HCT116 (cell line): ENCODE data around the gene SLMAP. TPM values are rescaled to one million over a fixed set of nuclear protein-coding genes. Genes with fewer than 3 reads are reported as not detected.

ENCODE experiments used
- ATAC-seq: fragments of 200-7000 bp; cut with Tn5 transposase; 2 replicates; pipeline ENCODE4 v1.9.1; 2020; ENCODE audit warnings: mild to moderate bottlenecking, moderate library complexity
- BruUV-seq: library from RNA; stranded (reverse); fragments of 400-500 nt; replicated peaks from 2 replicates; lab custom pipeline; 2021; lab: Mats Ljungman, UMichigan
- CTCF ChIA-PET: fragments of 300-600 bp; sonication (Branson Sonifier 250); formaldehyde crosslinking; loops from one replicate; lab custom pipeline; 2021; ENCODE audit warnings: antibody characterized with exemption; lab: Charles Lee
- POLR2A ChIA-PET: fragments of 300-600, 350-600 bp; sonication (Branson Sonifier 250); formaldehyde crosslinking; loops from one replicate; lab custom pipeline; 2021; ENCODE audit warnings: antibody characterized with exemption; lab: Charles Lee
- RAD21 ChIA-PET, 2 experiments: fragments of 300-600 bp; sonication (Branson Sonifier 250); formaldehyde crosslinking; loops; one replicate each; lab custom pipeline; 2023; ENCODE audit warnings: low total read pairs in 2 of 2; ENCODE audit not compliant: uncharacterized antibody in 2 of 2, unreplicated experiment in 2 of 2, low non-redundant PET in 1 of 2; lab: Charles Lee
- DNase-seq: peaks from one replicate; pipeline ENCODE4 v3.0.0-alpha.2; 2010; ENCODE audit warnings: low read depth, low spot score
- H2AFZ ChIP-seq: fragments of 200-600 bp; shearing (Covaris generic), sonication (generic); 2 replicates; pipeline ENCODE4 v1.6.1; 2017; ENCODE audit warnings: low read depth, mixed run types, mixed read lengths, antibody characterized with exemption, low read length; ENCODE audit not compliant: poor library complexity, severe bottlenecking
- H3K27ac ChIP-seq: 2 replicates; pipeline ENCODE4 v1.5.1; 2012; ENCODE audit warnings: low read depth, low read length
- H3K27me3 ChIP-seq: fragments of 200-600 bp; sonication (generic); 2 replicates; pipeline ENCODE4 v1.6.1; 2016; ENCODE audit warnings: mixed run types, low read length, mixed read lengths; ENCODE audit not compliant: insufficient read depth
- H3K36me3 ChIP-seq, 2 experiments: fragments of 200-500 bp in 1 of 2; fragments of 200-600 bp in 1 of 2; sonication (Bioruptor generic) in 1 of 2; sonication (generic) in 1 of 2; 2 replicates each; pipeline versions ENCODE4 v1.5.1 to v1.6.1; 2014 to 2016; ENCODE audit warnings: low read length in 2 of 2, inconsistent platforms in 1 of 2, mixed read lengths in 1 of 2, mixed run types in 1 of 2; ENCODE audit not compliant: insufficient read depth in 2 of 2, control insufficient read depth in 1 of 2
- H3K4me1 ChIP-seq, 2 experiments: fragments of 200-600 bp in 1 of 2; sonication (generic) in 1 of 2; 2 replicates each; pipeline versions ENCODE4 v1.5.1 to v1.6.1; 2012 to 2017; ENCODE audit warnings: low read length in 2 of 2, inconsistent platforms in 1 of 2, mild to moderate bottlenecking in 1 of 2, mixed read lengths in 1 of 2, mixed run types in 1 of 2, moderate library complexity in 1 of 2; ENCODE audit not compliant: insufficient read depth in 2 of 2, control insufficient read depth in 1 of 2
- H3K4me2 ChIP-seq: fragments of 200-600 bp; sonication (generic); 2 replicates; pipeline ENCODE4 v1.6.1; 2017; ENCODE audit warnings: mixed run types, low read length, mixed read lengths
- H3K4me3 ChIP-seq, 2 experiments: fragments of 200-600 bp in 1 of 2; sonication (generic) in 1 of 2; replicated peaks in 1 of 2; 2 replicates each; pipeline ENCODE4 v1.5.1; 2011 to 2016; ENCODE audit warnings: low read length in 2 of 2, control low read depth in 1 of 2, low read depth in 1 of 2, mild to moderate bottlenecking in 1 of 2, mixed read lengths in 1 of 2, mixed run types in 1 of 2
- H3K79me2 ChIP-seq: fragments of 200-600 bp; sonication (generic); 2 replicates; pipeline ENCODE4 v1.6.1; 2017; ENCODE audit warnings: mild to moderate bottlenecking, mixed run types, low read length, moderate library complexity, mixed read lengths; ENCODE audit not compliant: insufficient read depth
- H3K9ac ChIP-seq: fragments of 200-600 bp; sonication (generic); 2 replicates; pipeline ENCODE4 v1.6.1; 2016; ENCODE audit warnings: low read length, mixed read lengths
- H3K9me2 ChIP-seq: fragments of 200-600 bp; sonication (generic), shearing (Covaris generic); 2 replicates; pipeline ENCODE4 v1.6.1; 2017; ENCODE audit warnings: mixed run types, mild to moderate bottlenecking, moderate library complexity; ENCODE audit not compliant: insufficient read depth
- H3K9me3 ChIP-seq, 2 experiments: fragments of 200-500 bp in 1 of 2; fragments of 200-600 bp in 1 of 2; sonication (Bioruptor generic) in 1 of 2; sonication (generic) in 1 of 2; 2 replicates each; pipeline ENCODE4 v1.6.1; 2014 to 2017; ENCODE audit warnings: low read length in 2 of 2, mixed read lengths in 2 of 2, inconsistent platforms in 1 of 2, low read depth in 1 of 2, mild to moderate bottlenecking in 1 of 2, mixed run types in 1 of 2, moderate library complexity in 1 of 2; ENCODE audit not compliant: control insufficient read depth in 1 of 2, insufficient read depth in 1 of 2
- H4K20me1 ChIP-seq: fragments of 200-600 bp; sonication (generic), shearing (Covaris generic); 2 replicates; pipeline ENCODE4 v1.6.1; 2017; ENCODE audit warnings: mixed run types, mild to moderate bottlenecking, moderate library complexity; ENCODE audit not compliant: insufficient read depth
- ATF3 ChIP-seq: IDR thresholded peaks from 2 replicates; pipeline ENCODE4 v1.6.1; 2012
- CBX3 ChIP-seq: IDR thresholded peaks from 2 replicates; pipeline ENCODE4 v1.6.1; 2012; ENCODE audit warnings: low read depth
- CTCF ChIP-seq, 3 experiments: fragments of 200-600 bp in 1 of 3; sonication (generic) in 1 of 3; IDR thresholded peaks in 2 of 3; conservative IDR thresholded peaks in 1 of 3; 2 replicates each; pipeline ENCODE4 v1.5.1; 2012 to 2017; ENCODE audit warnings: low read depth in 2 of 3, low read length in 2 of 3, antibody characterized with exemption in 1 of 3, borderline replicate concordance in 1 of 3, control low read depth in 1 of 3, mild to moderate bottlenecking in 1 of 3, mixed read lengths in 1 of 3, mixed run types in 1 of 3, moderate library complexity in 1 of 3; ENCODE audit not compliant: insufficient read depth in 1 of 3
- EGR1 ChIP-seq: IDR thresholded peaks from 2 replicates; pipeline ENCODE4 v1.6.1; 2012; ENCODE audit warnings: low read depth
- EZH2phosphoT487 ChIP-seq: fragments of 200-600 bp; IDR thresholded peaks from 2 replicates; pipeline ENCODE4 v1.6.1; 2018; ENCODE audit warnings: antibody characterized with exemption, borderline replicate concordance
- FOSL1 ChIP-seq: IDR thresholded peaks from 2 replicates; pipeline ENCODE4 v1.6.1; 2012; ENCODE audit warnings: low read depth
- JUND ChIP-seq: IDR thresholded peaks from 2 replicates; pipeline ENCODE4 v1.6.1; 2012
- POLR2A ChIP-seq: IDR thresholded peaks from 2 replicates; pipeline ENCODE4 v1.7.0; 2011; ENCODE audit warnings: borderline replicate concordance; ENCODE audit not compliant: insufficient read depth, insufficient read length; ENCODE audit errors: extremely low read depth
- POLR2AphosphoS5 ChIP-seq: IDR thresholded peaks from 2 replicates; pipeline ENCODE4 v1.6.1; 2011; ENCODE audit warnings: mild to moderate bottlenecking, low read depth, low read length, moderate library complexity
- RAD21 ChIP-seq: IDR thresholded peaks from 2 replicates; pipeline ENCODE4 v1.6.1; 2012; ENCODE audit warnings: low read depth, mild to moderate bottlenecking
- REST ChIP-seq: IDR thresholded peaks from 2 replicates; pipeline ENCODE4 v1.6.1; 2012; ENCODE audit warnings: low read depth
- SIN3A ChIP-seq: IDR thresholded peaks from 2 replicates; pipeline ENCODE4 v1.6.1; 2012; ENCODE audit warnings: low read depth
- SP1 ChIP-seq: IDR thresholded peaks from 2 replicates; pipeline ENCODE4 v1.6.1; 2012; ENCODE audit warnings: low read depth
- SRF ChIP-seq: IDR thresholded peaks from 2 replicates; pipeline ENCODE4 v1.6.1; 2012; ENCODE audit warnings: low read depth
- TCF7L2 ChIP-seq: IDR thresholded peaks from 2 replicates; pipeline ENCODE4 v1.7.0; 2011; ENCODE audit warnings: borderline replicate concordance, inconsistent platforms; ENCODE audit not compliant: insufficient read depth, insufficient read length; ENCODE audit errors: extremely low read depth
- YY1 ChIP-seq: IDR thresholded peaks from 2 replicates; pipeline ENCODE4 v1.6.1; 2011; ENCODE audit warnings: low read length, low read depth, moderate library complexity, mild to moderate bottlenecking; ENCODE audit not compliant: insufficient replicate concordance; ENCODE audit errors: extremely low read depth
- ZBTB33 ChIP-seq: IDR thresholded peaks from 2 replicates; pipeline ENCODE4 v1.6.1; 2011; ENCODE audit warnings: mild to moderate bottlenecking, low read length, moderate library complexity; ENCODE audit not compliant: insufficient replicate concordance; ENCODE audit errors: extremely low read depth
- ZFX ChIP-seq: fragments of 450-650 bp; IDR thresholded peaks from 2 replicates; pipeline ENCODE4 v1.6.1; 2017
- ZNF274 ChIP-seq: fragments of 200-500 bp; sonication (Bioruptor generic); IDR thresholded peaks from 2 replicates; pipeline ENCODE4 v1.6.1; 2014; ENCODE audit warnings: mild to moderate bottlenecking, low read depth, low read length, inconsistent platforms
- intact Hi-C: fragments of 100-400 bp; cut with micrococcal nuclease; formaldehyde crosslinking; loops from 2 replicates; pipeline ENCODE4 v1.10.0; 2022
- total RNA-seq: library from RNA; stranded (reverse); gene quantifications from one replicate; pipeline ENCODE4 v1.2.1, GENCODE V29; 2021; ENCODE audit not compliant: unreplicated experiment

Gene SLMAP
- total RNA-seq, 1 experiment from 2014 or later: 81.0 TPM

- DNase-seq (no peak), ATAC-seq (no peak)
- POLR2A ChIA-PET: no interaction called here
- H3K9me3 ChIP-seq: no peaks in the 10 kb centered on the region
- no peak overlapping the region for H2AFZ ChIP-seq
- no peaks in the 10 kb centered on the region for H3K9me2 ChIP-seq
- no peak overlapping the region for H3K4me2 ChIP-seq
- BruUV-seq: no TSS peak
- no peaks in the 10 kb centered on the region for H3K27me3 ChIP-seq
- intact Hi-C loops: no loop called here
- H3K36me3 ChIP-seq: peaks cover 12 to 18% of the 10 kb centered on the region in 2 experiments; a peak in 2 of 4 replicates
- H4K20me1 ChIP-seq: no peaks in the 10 kb centered on the region
- no peak for TF ChIP-seq ZFX
- no peak for TF ChIP-seq CTCF (IDR thresholded peaks at IDR 0.05 in 2 of 3, conservative IDR thresholded peaks at IDR 0.05 in 1 of 3; ENCODE audit: borderline replicate concordance in 1 of 3, insufficient read depth in 1 of 3, low read depth in 2 of 3, low read length in 2 of 3)
- no peak for TF ChIP-seq CBX3
- TF ChIP-seq SRF: no peak
- TF ChIP-seq ATF3: no peak
- no peak for TF ChIP-seq POLR2A
- TF ChIP-seq EZH2phosphoT487: no peak
- no peak for TF ChIP-seq ZNF274
- TF ChIP-seq JUND: no peak
- no peak for TF ChIP-seq TCF7L2
- TF ChIP-seq ZBTB33: no peak
- TF ChIP-seq RAD21: no peak
- TF ChIP-seq REST: no peak
- no peak for TF ChIP-seq SP1
- TF ChIP-seq EGR1: no peak
- TF ChIP-seq POLR2AphosphoS5: no peak
- TF ChIP-seq YY1: no peak
- TF ChIP-seq FOSL1: no peak
- TF ChIP-seq SIN3A: no peak
- RAD21 ChIA-PET: no interaction called here
- H3K9ac ChIP-seq: no peak overlapping the region
- no peaks in the 10 kb centered on the region for H3K79me2 ChIP-seq
- no peak overlapping the region for H3K4me3 ChIP-seq
- CTCF ChIA-PET: no interaction called here
- H3K27ac ChIP-seq: no peak overlapping the region
- no peaks in the 10 kb centered on the region for H3K4me1 ChIP-seq
Observed at GRCh38 chr3:57919987-57920386, 163.9 kb downstream of the SLMAP start.
